Measurements from ENCODE around the gene SLC24A3.

Gene SLC24A3

DNA sequence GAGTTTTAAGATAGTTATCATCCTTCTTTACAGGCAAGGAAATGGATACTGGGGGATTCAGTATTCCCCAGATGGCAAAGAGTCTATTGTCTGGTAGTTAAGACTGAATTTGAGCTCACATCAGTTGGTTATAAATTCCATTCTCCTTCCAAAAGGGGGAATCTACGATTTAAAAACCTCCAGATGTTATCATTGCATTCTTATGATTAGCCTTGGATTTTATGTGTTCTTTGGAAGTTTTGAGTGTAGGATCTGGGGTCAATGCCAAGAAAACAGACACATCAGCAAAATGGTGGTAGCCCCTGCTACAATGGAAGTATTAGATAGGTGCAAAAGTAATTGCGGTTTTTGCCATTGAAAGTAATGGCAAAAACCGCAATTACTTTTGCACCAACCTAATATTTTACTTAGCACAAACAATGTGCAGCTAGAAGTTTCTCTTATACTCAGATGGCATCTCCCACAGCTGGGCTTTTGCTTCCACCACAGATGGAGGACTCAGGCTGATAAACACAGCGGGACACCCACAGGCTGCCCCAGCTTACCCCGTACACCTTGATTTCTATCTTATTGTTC is 377.4 kb downstream of the SLC24A3 start:
- TF ChIP-seq, protein P1, sequence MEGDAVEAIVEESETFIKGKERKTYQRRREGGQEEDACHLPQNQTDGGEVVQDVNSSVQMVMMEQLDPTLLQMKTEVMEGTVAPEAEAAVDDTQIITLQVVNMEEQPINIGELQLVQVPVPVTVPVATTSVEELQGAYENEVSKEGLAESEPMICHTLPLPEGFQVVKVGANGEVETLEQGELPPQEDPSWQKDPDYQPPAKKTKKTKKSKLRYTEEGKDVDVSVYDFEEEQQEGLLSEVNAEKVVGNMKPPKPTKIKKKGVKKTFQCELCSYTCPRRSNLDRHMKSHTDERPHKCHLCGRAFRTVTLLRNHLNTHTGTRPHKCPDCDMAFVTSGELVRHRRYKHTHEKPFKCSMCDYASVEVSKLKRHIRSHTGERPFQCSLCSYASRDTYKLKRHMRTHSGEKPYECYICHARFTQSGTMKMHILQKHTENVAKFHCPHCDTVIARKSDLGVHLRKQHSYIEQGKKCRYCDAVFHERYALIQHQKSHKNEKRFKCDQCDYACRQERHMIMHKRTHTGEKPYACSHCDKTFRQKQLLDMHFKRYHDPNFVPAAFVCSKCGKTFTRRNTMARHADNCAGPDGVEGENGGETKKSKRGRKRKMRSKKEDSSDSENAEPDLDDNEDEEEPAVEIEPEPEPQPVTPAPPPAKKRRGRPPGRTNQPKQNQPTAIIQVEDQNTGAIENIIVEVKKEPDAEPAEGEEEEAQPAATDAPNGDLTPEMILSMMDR (IDR thresholded peaks at IDR 0.05; ENCODE audit: low read depth, low read length) = no peak
- no peak overlapping the region for H3K4me3 ChIP-seq (replicated peaks in 1 of 2; ENCODE audit: low read depth in 2 of 2, low read length in 2 of 2)
- no peak for DNase-seq (ENCODE audit: low read depth in 2 of 2)

DNA sequence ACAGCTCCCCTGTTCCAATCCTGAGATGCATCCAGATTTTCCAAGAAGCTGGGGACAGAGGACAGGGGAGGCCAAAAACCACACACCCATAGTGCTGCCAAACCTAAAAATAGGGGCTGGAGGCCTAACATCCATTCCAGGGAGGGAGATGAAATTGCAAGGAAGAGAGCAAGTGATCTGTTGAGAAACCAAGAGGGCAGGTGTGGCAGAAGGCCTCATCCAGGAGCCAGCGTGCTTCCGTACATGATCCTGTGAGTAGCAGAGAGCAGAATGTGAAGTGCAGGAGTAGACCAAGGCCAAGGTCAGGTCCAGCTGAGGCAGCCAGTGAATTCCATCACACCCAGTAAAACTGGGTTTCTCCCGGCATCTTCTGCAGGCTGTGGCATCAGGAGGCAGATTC is 377.9 kb downstream of the SLC24A3 start:
- TF ChIP-seq, protein P1 (IDR thresholded peaks at IDR 0.05; ENCODE audit: low read depth, low read length) = no peak
- no peak overlapping the region for H3K4me3 ChIP-seq (replicated peaks in 1 of 2; ENCODE audit: low read depth in 2 of 2, low read length in 2 of 2)
- DNase-seq (ENCODE audit: low read depth in 2 of 2) = no peak

DNA sequence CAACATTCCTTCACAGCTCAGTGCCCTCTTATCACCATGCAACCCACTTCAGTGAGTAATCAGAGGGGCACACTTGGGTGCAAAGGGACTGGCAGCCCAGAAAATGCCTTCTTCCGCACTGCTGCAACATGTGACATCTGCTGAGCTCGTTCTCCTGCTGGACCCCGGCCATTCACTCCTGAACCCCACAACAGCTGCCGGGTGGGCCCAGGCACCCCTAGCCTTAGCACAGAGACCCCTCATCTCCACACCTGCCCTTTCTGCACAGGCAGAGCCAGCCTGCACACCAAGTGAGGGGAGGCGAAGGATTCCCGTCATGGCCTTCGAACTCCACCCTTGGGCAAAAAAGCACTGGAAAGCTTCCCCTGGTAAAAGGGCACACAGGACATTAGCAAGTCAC is 381.3 kb downstream of the SLC24A3 start:
- no peak for DNase-seq (ENCODE audit: low read depth in 2 of 2)
- TF ChIP-seq, protein P1 (IDR thresholded peaks at IDR 0.05; ENCODE audit: low read depth, low read length) = no peak
- H3K4me3 ChIP-seq (replicated peaks in 1 of 2; ENCODE audit: low read depth in 2 of 2, low read length in 2 of 2) = no peak overlapping the region

DNA sequence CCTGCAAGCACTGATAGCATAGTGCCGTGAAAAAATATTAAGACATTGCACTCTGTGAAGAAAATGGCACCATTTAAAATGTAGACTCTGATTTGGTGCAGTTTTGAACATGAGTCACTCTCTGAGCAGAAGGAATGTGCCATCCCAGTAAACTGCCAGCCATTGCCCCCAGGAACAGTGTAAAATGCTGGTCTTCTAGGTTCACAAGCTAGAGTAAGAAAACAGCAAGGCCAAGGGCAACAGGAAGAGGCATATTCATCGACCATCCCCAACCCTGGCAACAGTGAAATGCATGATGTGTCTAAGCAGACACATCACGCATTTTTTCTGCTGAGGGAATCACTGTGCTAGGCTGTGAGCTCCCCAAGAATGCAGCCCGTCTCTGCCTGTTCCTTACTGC is 382.5 kb downstream of the SLC24A3 start:
- no peak overlapping the region for H3K4me3 ChIP-seq (replicated peaks in 1 of 2; ENCODE audit: low read depth in 2 of 2, low read length in 2 of 2)
- TF ChIP-seq, protein P1 (IDR thresholded peaks at IDR 0.05; ENCODE audit: low read depth, low read length) = no peak
- no peak for DNase-seq (ENCODE audit: low read depth in 2 of 2)

DNA sequence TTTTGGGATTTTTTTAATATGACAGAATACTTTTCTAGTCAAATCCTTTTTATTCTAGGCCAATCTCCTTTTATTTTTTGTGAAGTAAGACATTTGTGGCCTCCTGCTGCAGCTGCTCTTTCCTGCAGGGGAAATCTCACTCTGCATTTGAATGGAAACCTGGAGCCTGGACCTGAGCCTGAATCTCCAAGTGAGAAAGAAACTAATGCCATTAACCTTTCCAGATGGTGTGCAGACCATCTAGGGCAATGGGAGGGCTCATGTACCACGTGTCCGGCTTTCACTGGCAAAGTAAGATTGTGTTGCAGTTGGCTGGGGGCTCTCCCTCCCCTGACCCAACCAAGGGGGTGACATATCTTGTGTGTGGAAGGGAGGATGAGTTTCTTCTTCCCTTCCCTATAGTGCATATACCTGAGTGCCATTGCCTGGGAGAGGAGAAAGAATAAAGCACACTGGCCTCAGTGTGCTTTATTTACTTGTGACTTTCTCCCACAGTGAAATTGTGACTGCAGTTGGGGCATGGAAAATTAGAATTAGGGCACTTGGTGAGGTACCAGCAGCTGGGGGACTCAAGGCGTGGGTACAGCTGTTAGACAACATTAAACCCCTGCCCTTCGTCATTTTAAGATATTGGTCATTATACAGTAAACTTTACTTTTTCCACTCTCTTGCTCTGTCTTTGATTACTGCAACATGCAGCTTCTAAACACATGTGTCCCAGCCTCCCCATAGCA is 385.8 kb downstream of the SLC24A3 start:
- TF ChIP-seq, protein P1 (IDR thresholded peaks at IDR 0.05; ENCODE audit: low read depth, low read length) = no peak
- H3K4me3 ChIP-seq (replicated peaks in 1 of 2; ENCODE audit: low read depth in 2 of 2, low read length in 2 of 2) = no peak overlapping the region
- no peak for DNase-seq (ENCODE audit: low read depth in 2 of 2)

DNA sequence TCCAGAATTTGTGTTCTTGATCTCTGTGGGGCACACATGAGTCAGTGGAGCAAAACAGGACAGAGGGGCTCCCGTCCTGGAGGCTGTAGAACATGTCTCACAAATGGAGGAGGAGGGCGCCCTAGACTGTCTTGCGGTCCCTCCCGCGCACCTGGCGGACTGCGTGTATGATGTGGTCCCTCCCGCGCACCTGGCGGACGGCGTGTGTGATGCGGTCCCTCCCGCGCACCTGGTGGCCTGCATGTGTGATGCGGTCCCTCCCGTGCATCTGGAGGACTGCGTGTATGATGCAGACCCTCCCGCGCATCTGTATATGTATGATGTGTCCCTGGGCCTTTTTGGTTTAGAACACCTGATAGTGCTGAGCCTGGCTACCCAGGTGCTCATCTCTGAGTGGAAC is 386.8 kb downstream of the SLC24A3 start:
- DNase-seq (ENCODE audit: low read depth in 2 of 2) = no peak
- TF ChIP-seq, protein P1 (IDR thresholded peaks at IDR 0.05; ENCODE audit: low read depth, low read length) = no peak
- no peak overlapping the region for H3K4me3 ChIP-seq (replicated peaks in 1 of 2; ENCODE audit: low read depth in 2 of 2, low read length in 2 of 2)

Data from cardiac fibroblast (primary cell).